ENCODE results near the gene C15orf40.

The C15orf40 gene

DNA sequence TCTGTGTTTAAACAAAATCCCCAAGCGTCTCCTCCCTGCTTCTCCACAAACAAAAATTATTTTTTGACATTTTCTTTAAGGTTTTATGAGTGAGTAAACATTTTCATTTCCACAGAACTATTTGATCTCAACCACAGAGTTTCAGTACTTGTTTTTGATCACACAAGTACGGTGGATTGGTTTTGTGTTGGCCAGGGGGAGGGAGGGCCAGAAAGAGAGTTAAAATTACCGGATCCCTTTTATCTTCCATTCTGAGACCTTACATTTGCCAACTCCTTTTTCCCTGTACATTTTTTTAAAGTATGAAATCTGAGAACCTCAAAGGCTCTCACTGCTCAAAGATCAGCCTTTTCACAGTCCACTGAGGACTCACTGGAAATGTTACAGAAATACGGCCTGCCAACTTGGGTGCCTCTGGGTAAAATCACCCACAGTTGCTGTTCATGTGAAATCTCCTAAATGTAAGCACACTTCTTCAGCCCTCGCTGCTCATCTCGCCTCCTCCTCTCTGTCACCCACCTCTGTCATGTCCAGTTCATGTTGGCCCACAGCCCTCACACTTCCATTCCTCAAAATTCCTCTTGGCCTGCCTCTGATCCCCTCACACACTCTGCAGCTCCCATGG is 60.6 kb downstream of the C15orf40 start:
- H3K4me1 ChIP-seq (ENCODE audit: control insufficient read depth, insufficient read depth, low read length): peaks cover 16% of the 10 kb centered on the region
- H3K36me3 ChIP-seq (ENCODE audit: control insufficient read depth in 2 of 2, insufficient read depth in 1 of 2, low read length in 2 of 2): no peaks in the 10 kb centered on the region
- H3K4me3 ChIP-seq (ENCODE audit: low read depth, low read length): no peak overlapping the region
- H3K27ac ChIP-seq (ENCODE audit: extremely low read depth, low read depth, low read length): no peak overlapping the region
- no peaks in the 10 kb centered on the region for H3K9me3 ChIP-seq (ENCODE audit: control insufficient read depth, insufficient read depth, low read depth, low read length)
- TF ChIP-seq SCRT1 (tag by site-specific recombination; IDR thresholded peaks at IDR 0.05; ENCODE audit: borderline replicate concordance): no peak
- TF ChIP-seq ZNF48 (tag by site-specific recombination; IDR thresholded peaks at IDR 0.05): no peak
- TF ChIP-seq ZSCAN18 (tag by site-specific recombination; IDR thresholded peaks at IDR 0.05): no peak
- TF ChIP-seq ZNF626 (tag by site-specific recombination; IDR thresholded peaks at IDR 0.05): no peak
- TF ChIP-seq ZSCAN30 (tag by site-specific recombination; IDR thresholded peaks at IDR 0.05): no peak
- TF ChIP-seq, protein P1, sequence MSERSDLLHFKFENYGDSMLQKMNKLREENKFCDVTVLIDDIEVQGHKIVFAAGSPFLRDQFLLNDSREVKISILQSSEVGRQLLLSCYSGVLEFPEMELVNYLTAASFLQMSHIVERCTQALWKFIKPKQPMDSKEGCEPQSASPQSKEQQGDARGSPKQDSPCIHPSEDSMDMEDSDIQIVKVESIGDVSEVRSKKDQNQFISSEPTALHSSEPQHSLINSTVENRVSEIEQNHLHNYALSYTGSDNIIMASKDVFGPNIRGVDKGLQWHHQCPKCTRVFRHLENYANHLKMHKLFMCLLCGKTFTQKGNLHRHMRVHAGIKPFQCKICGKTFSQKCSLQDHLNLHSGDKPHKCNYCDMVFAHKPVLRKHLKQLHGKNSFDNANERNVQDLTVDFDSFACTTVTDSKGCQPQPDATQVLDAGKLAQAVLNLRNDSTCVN (tag by site-specific recombination; optimal IDR thresholded peaks at IDR 0.05): no peak
- TF ChIP-seq, protein P2, sequence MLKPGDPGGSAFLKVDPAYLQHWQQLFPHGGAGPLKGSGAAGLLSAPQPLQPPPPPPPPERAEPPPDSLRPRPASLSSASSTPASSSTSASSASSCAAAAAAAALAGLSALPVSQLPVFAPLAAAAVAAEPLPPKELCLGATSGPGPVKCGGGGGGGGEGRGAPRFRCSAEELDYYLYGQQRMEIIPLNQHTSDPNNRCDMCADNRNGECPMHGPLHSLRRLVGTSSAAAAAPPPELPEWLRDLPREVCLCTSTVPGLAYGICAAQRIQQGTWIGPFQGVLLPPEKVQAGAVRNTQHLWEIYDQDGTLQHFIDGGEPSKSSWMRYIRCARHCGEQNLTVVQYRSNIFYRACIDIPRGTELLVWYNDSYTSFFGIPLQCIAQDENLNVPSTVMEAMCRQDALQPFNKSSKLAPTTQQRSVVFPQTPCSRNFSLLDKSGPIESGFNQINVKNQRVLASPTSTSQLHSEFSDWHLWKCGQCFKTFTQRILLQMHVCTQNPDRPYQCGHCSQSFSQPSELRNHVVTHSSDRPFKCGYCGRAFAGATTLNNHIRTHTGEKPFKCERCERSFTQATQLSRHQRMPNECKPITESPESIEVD (tag by site-specific recombination; IDR thresholded peaks at IDR 0.05): peak; percentile 64
- no peak for TF ChIP-seq ZBTB48 (tag by site-specific recombination; IDR thresholded peaks at IDR 0.05)
- TF ChIP-seq EGR2 (tag by site-specific recombination; IDR thresholded peaks at IDR 0.05; ENCODE audit: low read depth): no peak
- peak; percentile 72 for TF ChIP-seq FEZF1 (tag by site-specific recombination; IDR thresholded peaks at IDR 0.05)
- no peak for TF ChIP-seq ZNF175 (tag by site-specific recombination; IDR thresholded peaks at IDR 0.05)
- POLR2A ChIA-PET: no interaction called here
- CTCF ChIA-PET: interaction anchor here (1.2 kb wide), 1 partner anchor 19 kb away, joined by 3 read pairs; no protein-coding TSS in a partner anchor

- Histone ChIP-seq H3K36me3 (ENCODE audit: control insufficient read depth in 2 of 2, insufficient read depth in 1 of 2, low read length in 2 of 2) (no peaks in the 10 kb centered on the region), H3K9me3 (ENCODE audit: control insufficient read depth, insufficient read depth, low read depth, low read length) (no peaks in the 10 kb centered on the region), H3K27ac (ENCODE audit: extremely low read depth, low read depth, low read length) (no peak overlapping the region), H3K4me1 (ENCODE audit: control insufficient read depth, insufficient read depth, low read length) (peaks cover 16% of the 10 kb centered on the region), H3K4me3 (ENCODE audit: low read depth, low read length) (no peak overlapping the region)
- CTCF ChIA-PET: no interaction called here
- TF ChIP-seq, protein P3, sequence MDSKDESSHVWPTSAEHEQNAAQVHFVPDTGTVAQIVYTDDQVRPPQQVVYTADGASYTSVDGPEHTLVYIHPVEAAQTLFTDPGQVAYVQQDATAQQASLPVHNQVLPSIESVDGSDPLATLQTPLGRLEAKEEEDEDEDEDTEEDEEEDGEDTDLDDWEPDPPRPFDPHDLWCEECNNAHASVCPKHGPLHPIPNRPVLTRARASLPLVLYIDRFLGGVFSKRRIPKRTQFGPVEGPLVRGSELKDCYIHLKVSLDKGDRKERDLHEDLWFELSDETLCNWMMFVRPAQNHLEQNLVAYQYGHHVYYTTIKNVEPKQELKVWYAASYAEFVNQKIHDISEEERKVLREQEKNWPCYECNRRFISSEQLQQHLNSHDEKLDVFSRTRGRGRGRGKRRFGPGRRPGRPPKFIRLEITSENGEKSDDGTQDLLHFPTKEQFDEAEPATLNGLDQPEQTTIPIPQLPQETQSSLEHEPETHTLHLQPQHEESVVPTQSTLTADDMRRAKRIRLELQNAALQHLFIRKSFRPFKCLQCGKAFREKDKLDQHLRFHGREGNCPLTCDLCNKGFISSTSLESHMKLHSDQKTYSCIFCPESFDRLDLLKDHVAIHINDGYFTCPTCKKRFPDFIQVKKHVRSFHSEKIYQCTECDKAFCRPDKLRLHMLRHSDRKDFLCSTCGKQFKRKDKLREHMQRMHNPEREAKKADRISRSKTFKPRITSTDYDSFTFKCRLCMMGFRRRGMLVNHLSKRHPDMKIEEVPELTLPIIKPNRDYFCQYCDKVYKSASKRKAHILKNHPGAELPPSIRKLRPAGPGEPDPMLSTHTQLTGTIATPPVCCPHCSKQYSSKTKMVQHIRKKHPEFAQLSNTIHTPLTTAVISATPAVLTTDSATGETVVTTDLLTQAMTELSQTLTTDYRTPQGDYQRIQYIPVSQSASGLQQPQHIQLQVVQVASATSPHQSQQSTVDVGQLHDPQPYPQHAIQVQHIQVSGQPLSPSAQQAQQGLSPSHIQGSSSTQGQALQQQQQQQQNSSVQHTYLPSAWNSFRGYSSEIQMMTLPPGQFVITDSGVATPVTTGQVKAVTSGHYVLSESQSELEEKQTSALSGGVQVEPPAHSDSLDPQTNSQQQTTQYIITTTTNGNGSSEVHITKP (tag by site-specific recombination; IDR thresholded peaks at IDR 0.05): peak; percentile 18; the same call in 1 of the 2 replicates
- TF ChIP-seq ZNF600 (tag by site-specific recombination; IDR thresholded peaks at IDR 0.05): no peak
- POLR2A ChIA-PET: no interaction called here
These were observed 61.1 kb downstream of the C15orf40 start for GRCh38 chr15:82950295-82950694.
